Erythroblast (primary cell): ENCODE results near the gene ATP9A.

Experiments used
- GATA1 ChIP-seq: IDR thresholded peaks from 2 replicates; pipeline ENCODE4 v1.6.1; 2011; ENCODE audit warnings: low read depth, mild to moderate bottlenecking, control low read depth, low read length, moderate library complexity
- POLR2A ChIP-seq: IDR thresholded peaks from 2 replicates; pipeline ENCODE4 v1.6.1; 2011; ENCODE audit warnings: mild to moderate bottlenecking, low read length

GRCh38 chr20:51643390-51643789 lies 124.8 kb downstream of the ATP9A start:
- no peak for TF ChIP-seq POLR2A
- no peak for TF ChIP-seq GATA1
